Fibroblast of gingiva (primary cell): Measurements from ENCODE around the gene CDHR1.
"Not testable (repeated sequence)": the region's sequence is repeated elsewhere in the genome, so short reads cannot be mapped to it uniquely, and the experiment has no call there.

ENCODE experiments used
- DNase-seq: peaks from one replicate; pipeline ENCODE4 v3.0.0-alpha.2; 2011; ENCODE audit warnings: low read depth

Gene CDHR1

GRCh38 chr10:84194424-84195043 lies at the start of gene CDHR1:
Gene CDHR1, plus strand, starts transcription at chr10:84194537. Its CDS starts 224 bp downstream, at chr10:84194761.
- DNase-seq = no peak

GRCh38 chr10:84147347-84147746 lies 47.0 kb upstream of the CDHR1 start:
- DNase-seq = no peak

DNA sequence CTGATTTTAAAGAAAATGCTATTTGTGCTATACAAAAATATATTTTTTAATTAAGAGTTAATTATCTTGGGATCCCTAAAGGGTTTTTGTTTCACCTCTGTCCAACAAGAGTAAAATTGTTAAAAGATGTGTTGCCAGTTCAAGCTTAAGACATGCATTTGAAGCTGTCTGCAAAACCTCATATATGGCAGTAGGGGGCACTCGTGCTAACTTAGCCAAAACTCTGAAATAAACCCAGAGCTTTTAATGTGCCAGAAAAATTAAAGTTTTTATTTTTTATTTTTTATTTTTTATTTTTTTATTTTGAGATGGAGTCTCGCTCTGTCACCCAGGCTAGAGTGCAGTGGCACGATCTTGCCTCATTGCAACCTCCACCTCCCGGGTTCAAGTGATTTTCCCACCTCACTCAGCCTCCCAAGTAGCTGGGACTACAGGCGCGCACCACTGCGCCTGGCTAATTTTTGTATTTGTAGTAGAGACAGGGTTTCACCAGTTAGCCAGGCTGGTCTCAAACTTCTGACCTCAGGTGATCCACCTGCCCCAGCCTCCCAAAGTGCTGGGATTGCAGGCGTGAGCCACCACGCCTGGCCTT lies 46.2 kb upstream of the CDHR1 start:
- peak; percentile 35 for DNase-seq

GRCh38 chr10:84149854-84150253 lies 44.5 kb upstream of the CDHR1 start:
- no peak for DNase-seq

- no peak for DNase-seq
Observed at GRCh38 chr10:84152769-84153168, 41.6 kb upstream of the CDHR1 start.

DNA sequence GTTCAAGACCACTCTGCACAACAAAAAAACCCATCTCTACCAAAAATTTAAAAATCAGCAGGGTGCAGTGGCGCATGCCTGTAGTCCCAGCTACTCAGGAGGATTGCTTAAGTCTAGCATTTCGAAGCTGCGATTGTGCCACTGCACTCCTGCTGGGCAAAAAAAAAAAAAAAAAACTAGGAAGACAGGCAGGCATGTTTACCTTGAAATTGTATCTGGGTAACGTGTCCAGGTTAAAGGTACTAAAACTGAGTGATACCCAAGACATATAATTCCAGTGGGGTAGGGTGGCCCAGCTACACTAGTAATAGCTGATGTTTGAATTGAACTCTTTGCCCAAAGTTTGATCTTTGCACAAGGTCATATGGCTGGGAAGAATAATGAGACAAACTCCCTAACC lies 38.8 kb upstream of the CDHR1 start:
- no peak for DNase-seq

- no peak for DNase-seq
Observed at GRCh38 chr10:84156009-84156408, 38.3 kb upstream of the CDHR1 start.

DNA sequence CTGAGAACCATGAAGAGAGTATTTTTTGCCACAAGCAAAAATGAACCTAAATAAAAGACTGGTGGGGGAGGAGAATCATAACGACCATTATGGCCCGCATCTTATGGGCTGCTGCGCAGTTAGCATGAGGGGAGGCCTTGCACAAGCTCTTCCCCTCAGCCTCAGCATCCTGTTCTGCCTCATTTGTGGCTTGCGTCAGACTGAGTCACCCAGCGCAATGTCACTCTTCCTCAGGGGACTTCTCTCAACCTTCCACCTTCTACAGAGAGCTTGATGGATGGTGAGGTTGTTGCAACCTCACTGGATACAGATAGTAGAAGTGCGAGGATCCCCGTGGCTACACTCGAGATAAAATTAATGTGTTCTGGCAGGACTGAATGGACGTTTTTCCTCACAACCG lies 37.6 kb upstream of the CDHR1 start:
- DNase-seq = no peak

- DNase-seq = no peak
Observed at GRCh38 chr10:84158061-84158460, 36.3 kb upstream of the CDHR1 start.

GRCh38 chr10:84158550-84158949 lies 35.8 kb upstream of the CDHR1 start:
- no peak for DNase-seq

- no peak for DNase-seq
Observed at GRCh38 chr10:84159076-84159685, 35.2 kb upstream of the CDHR1 start.

- DNase-seq = no peak
Observed at GRCh38 chr10:84160663-84161362, 33.5 kb upstream of the CDHR1 start.

- DNase-seq = no peak
Observed at GRCh38 chr10:84163996-84164395, 30.3 kb upstream of the CDHR1 start.

GRCh38 chr10:84164442-84164841 lies 29.9 kb upstream of the CDHR1 start:
- DNase-seq = no peak

- DNase-seq = no peak
Observed at GRCh38 chr10:84166620-84167288, 27.6 kb upstream of the CDHR1 start.

- DNase-seq = not testable (repeated sequence)
Observed at GRCh38 chr10:84167289-84167653, 27.1 kb upstream of the CDHR1 start.

GRCh38 chr10:84168382-84168781 lies 26.0 kb upstream of the CDHR1 start:
- not testable (repeated sequence) for DNase-seq

DNA sequence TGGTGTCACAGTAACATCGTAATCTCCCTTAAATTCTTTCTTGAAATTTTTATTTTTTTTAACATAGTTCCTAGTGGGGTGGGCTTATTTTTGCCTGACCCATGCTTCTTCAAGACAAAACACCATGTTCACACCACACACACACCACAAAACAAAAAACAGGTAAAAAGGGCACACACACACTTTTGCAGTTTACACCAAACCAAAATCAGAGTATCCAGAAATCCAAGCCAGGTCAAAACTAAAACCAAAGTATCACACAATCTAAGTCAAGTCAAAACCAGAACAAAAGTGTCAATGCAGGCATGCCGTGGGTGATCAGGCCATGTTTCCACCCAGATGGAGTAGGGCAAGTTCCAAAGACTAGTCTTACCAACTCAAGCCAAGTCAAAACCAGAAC lies 23.1 kb upstream of the CDHR1 start:
- DNase-seq = not testable (repeated sequence)

GRCh38 chr10:84171700-84172466 lies 22.5 kb upstream of the CDHR1 start:
- DNase-seq = not testable (repeated sequence)

DNA sequence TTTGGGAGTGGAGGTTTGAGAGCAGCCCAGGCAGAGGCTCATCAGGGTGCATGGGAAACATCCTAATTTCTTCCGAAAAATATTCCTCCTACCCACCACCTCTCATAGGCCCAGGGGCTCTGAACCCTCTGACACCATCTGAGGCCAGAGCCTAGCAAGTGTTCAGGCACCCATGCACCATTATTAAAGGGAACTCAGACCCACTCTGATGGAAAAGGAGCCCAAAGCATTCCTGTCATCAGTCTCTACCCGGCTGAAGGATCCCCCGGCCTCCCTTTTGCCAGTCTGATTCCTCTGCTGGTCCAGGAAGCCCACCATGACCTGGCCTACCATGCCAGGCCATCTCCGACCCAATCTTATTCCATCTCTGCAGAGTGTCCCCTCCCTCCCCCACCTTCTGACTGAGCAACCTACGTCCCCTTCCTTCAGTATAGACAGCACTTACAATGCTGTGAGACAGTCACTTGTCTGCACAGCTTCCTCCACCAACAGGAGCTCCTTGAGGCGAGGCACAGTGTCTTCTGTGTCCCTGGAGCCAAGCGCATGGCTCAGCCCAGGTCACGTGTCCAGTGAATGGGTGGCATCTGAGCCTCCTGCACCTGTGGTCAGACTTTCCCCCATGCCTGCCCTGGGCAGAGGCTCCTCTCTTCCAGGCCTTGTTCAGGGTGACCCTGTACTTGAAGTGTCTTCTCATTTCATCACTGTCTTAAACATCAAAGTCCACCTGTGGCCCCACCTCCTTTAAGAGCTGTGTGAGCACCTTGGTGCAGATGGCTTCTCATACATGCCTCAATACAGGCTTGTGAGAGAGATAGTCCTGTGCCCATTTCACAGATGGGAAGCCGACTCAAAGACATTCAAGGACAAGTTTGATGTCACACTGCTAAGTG lies 21.6 kb upstream of the CDHR1 start:
- DNase-seq = no peak

DNA sequence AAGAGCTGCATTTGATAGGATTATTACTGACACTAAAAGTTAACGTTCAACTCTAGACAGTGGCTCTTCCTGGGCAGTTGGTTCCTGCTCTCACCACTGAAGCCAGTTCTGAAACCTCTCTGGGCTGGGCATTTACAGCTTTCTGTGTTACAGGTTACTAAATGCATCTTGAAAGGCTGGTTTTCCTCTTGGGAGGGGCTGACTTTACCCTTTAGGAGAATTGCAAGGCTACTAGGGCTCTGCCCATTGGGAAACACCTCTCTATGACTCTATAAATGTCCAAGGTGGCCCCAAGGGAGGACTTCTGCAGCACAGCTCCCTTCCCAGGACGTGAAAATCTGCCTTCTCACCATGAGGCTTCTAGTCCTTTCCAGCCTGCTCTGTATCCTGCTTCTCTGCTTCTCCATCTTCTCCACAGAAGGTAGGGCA lies 20.8 kb upstream of the CDHR1 start, which contains the start of gene GPR15LG:
TSS of gene GPR15LG (plus strand) at position 301 of the 429 bp plus-strand sequence. CDS start at position 352, 51 bp downstream.
- DNase-seq = no peak
